ENCODE data around the gene ADCY5.

ADCY5 gene

DNA sequence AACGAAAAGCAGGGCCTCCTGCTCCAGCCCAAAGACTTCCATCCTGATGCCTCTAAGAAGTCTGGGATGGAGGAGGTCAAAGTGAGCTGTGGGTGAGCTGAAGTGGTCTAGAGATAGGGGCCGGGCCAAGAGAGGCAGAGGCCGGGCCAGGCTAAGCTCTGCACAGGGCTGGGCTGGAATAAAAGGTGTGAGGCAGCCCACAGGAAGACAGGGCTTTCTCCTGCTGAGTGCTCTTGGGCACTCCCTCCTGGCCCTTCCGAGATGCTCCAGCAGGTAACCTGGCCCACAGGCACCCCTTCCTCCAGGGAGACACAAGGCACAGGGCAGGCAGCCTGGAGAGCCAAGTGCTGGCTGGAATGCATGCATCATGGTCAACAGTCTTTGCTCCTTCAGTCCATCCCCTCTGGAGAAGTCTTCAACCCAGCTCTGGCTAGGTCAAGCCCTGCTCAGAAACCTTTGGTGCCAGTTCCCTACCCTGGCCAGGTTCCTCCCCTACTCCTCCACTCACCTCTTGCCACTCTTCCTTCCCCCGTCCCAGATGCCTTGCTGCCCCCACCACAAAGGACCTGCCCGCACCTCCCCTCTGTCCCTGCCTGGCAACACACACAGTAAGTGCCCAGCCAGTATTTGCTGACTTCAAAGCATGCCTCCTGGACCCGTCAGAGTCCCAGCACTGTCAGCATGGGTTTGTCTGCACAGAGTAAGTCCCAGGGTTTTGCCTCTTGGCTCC, 153.6 kb downstream of the ADCY5 start:
- H3K4me3 ChIP-seq (ENCODE audit: control insufficient read depth, low read depth, low read length) = no peak overlapping the region
- no peak for DNase-seq (ENCODE audit: low read depth)
- no peak for TF ChIP-seq CTCF (conservative IDR thresholded peaks at IDR 0.05; ENCODE audit: control insufficient read depth, insufficient read depth, low read depth, low read length)

GRCh38 chr3:123294296-123294938, 154.5 kb downstream of the ADCY5 start:
- TF ChIP-seq CTCF (conservative IDR thresholded peaks at IDR 0.05; ENCODE audit: control insufficient read depth, insufficient read depth, low read depth, low read length) = no peak
- no peak overlapping the region for H3K4me3 ChIP-seq (ENCODE audit: control insufficient read depth, low read depth, low read length)
- DNase-seq (ENCODE audit: low read depth) = no peak

DNA sequence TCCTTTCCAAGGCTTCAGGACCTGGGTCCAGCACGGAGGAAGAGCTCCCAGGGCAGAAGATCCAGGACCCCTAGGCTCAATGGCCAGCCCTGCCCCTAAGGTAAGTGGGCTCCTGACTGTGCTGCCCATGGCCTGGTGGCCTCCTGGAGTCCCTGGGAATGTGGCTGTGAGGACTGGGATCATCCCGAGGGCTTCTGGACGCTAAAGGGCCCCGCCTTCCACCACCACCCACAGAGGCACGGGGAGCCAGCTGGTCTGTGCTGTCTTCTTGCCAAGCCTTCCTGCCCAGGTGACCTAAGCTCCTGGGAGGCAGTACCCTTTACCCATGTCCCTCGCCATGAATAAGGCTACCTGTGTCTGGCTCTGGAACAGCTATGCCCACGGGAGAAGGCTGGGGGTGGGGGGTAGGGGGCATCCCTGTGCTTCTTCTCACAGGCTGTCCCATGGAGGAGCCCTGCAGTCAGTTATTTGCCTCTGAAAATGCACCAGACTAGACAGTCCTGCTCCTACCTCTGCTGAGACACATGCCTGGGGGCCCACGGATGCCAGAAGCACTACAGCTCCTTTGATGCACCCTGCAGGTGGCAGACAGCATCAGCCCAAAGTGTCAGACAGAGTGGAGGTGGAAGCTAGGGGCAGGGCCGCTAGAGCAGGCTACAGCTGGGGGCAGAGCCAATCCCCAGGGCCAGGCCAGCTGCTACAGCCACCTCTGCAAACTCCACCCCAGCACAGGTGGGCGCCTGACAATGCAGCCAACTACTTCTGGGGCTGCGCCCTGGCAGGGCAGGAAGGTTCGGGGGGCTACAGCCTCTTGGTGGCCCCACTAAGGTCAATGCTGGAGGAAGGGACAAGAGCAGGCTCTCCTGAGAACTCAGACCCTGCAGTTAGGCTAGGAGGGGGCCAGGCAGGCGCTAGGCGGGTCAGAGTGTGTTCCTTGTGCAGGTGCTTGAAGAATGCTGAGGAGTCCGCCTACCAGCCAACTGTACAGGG, 156.3 kb downstream of the ADCY5 start:
- TF ChIP-seq CTCF (conservative IDR thresholded peaks at IDR 0.05; ENCODE audit: control insufficient read depth, insufficient read depth, low read depth, low read length) = no peak
- no peak for DNase-seq (ENCODE audit: low read depth)
- H3K4me3 ChIP-seq (ENCODE audit: control insufficient read depth, low read depth, low read length) = no peak overlapping the region

GRCh38 chr3:123291404-123291803, 157.5 kb downstream of the ADCY5 start:
- DNase-seq (ENCODE audit: low read depth) = no peak
- TF ChIP-seq CTCF (conservative IDR thresholded peaks at IDR 0.05; ENCODE audit: control insufficient read depth, insufficient read depth, low read depth, low read length) = no peak

GRCh38 chr3:123290962-123291361, 157.9 kb downstream of the ADCY5 start:
- DNase-seq (ENCODE audit: low read depth) = no peak
- H3K4me3 ChIP-seq (ENCODE audit: control insufficient read depth, low read depth, low read length) = no peak overlapping the region
- no peak for TF ChIP-seq CTCF (conservative IDR thresholded peaks at IDR 0.05; ENCODE audit: control insufficient read depth, insufficient read depth, low read depth, low read length)

More at GRCh38 chr3:123291404-123291803, 157.5 kb downstream of the ADCY5 start:
- no peak overlapping the region for H3K4me3 ChIP-seq (ENCODE audit: control insufficient read depth, low read depth, low read length)

DNA sequence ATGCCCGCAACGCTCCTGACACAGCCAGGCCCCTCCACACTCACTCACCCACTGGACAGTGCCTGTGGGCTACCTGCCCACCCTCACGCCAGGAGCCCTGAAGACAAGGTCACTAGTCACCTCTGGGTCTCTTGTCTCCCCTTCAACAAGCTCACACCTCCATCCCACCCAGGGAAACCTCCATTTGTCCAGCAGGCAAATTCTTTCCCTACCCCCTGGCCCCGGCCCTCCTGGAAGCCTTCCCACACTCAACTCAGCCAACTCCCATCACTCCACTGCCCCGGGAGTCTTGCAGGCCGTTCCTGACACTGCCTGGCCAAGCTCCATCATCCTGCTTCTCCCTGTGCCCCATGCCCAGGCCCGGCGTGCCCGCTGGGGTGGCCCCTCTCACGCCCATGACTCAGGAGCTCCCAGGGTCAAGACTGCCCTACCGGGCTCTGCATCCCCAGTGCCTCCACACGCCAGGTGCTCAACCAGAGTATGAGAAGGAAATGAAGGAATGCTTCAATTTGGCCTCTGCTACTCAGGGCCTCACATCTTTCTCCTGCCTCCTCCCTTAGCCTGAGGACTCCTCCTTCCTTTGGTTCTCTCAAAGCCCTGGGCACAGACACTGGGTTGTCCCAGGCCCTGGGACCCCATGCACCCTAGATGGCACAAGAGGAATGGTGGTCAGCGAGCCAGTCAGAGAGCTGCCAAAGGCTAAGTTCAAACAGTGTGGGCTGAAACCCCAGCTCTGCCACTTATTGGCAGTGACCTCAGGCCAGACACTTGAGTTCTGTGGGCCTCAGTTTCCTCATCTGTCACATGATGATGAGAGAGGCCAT, 158.6 kb downstream of the ADCY5 start:
- no peak overlapping the region for H3K4me3 ChIP-seq (ENCODE audit: control insufficient read depth, low read depth, low read length)
- no peak for TF ChIP-seq CTCF (conservative IDR thresholded peaks at IDR 0.05; ENCODE audit: control insufficient read depth, insufficient read depth, low read depth, low read length)
- no peak for DNase-seq (ENCODE audit: low read depth)

Data from fibroblast of mammary gland (primary cell).